ENCODE measurements around the gene GPC6.

The GPC6 gene

DNA sequence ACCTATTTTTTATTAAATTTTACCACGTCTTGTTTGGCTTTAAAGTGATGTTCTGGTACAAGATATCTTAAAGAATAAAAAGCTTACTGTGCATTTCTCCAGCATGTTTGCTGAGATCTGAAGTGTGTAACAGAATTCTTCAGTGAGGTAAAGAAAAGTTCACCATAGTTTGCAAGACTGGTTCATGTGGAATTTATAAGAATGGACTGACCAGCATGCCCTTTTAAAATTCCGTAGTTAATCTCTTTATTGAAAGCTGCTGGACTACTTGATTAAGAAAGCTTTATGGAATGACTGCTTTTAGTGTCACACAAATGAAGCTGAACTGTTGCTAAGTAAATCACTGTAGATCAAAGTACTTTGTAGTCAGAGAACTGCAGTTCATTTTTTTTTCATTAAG is 119.2 kb downstream of the GPC6 start:
- Histone ChIP-seq H3K9ac (ENCODE audit: low read depth, low read length, poor library complexity) (no peak overlapping the region), H2AFZ (ENCODE audit: low read length) (no peak overlapping the region), H3K4ac (ENCODE audit: low read length) (no peak overlapping the region), H4K8ac (ENCODE audit: low read depth, low read length) (no peak overlapping the region), H3K36me3 (replicated peaks in 1 of 2; ENCODE audit: control insufficient read depth in 2 of 2, insufficient read depth in 2 of 2, low read length in 2 of 2) (no peaks in the 10 kb centered on the region), H3K23ac (ENCODE audit: low read depth, low read length, poor library complexity) (no peak overlapping the region), H3K4me1 (ENCODE audit: control insufficient read depth in 2 of 2, insufficient read depth in 1 of 2, low read depth in 1 of 2, low read length in 2 of 2) (peaks cover 3 to 4% of the 10 kb centered on the region in 2 donors), H3K14ac (ENCODE audit: low read length) (no peak overlapping the region), H2BK15ac (ENCODE audit: low read length) (no peak overlapping the region), H2AK5ac (ENCODE audit: low read depth, low read length) (no peak overlapping the region), H2BK5ac (ENCODE audit: low read length) (no peak overlapping the region), H3K4me2 (ENCODE audit: insufficient read depth, low read length, poor library complexity, severe bottlenecking) (no peak overlapping the region), H3K27ac (replicated peaks; ENCODE audit: low read length) (no peak overlapping the region), H2BK120ac (ENCODE audit: low read depth, low read length) (no peak overlapping the region), H2BK12ac (ENCODE audit: low read length) (no peak overlapping the region), H3K79me1 (ENCODE audit: low read depth, low read length) (no peaks in the 10 kb centered on the region), H4K91ac (ENCODE audit: low read depth, low read length, poor library complexity) (no peak overlapping the region), H3K4me3 (ENCODE audit: low read length in 2 of 2) (no peak overlapping the region), H3K18ac (ENCODE audit: low read length) (no peak overlapping the region), H3K27me3 (ENCODE audit: control insufficient read depth in 3 of 3, insufficient read depth in 3 of 3, low read depth in 1 of 3, low read length in 3 of 3) (no peaks in the 10 kb centered on the region), H3K9me3 (replicated peaks in 1 of 2; ENCODE audit: control insufficient read depth in 2 of 2, insufficient read depth in 1 of 2, low read depth in 1 of 2, low read length in 2 of 2) (no peaks in the 10 kb centered on the region)
- WGBS, 2 donors (ENCODE audit: extremely low coverage in 2 of 2, insufficient read length in 2 of 2, insufficient replicate concordance in 1 of 2), result no CpG with 5 or more reads among the region's 2 CpGs
- DNase-seq (ENCODE audit: low spot score), result no peak

DNA sequence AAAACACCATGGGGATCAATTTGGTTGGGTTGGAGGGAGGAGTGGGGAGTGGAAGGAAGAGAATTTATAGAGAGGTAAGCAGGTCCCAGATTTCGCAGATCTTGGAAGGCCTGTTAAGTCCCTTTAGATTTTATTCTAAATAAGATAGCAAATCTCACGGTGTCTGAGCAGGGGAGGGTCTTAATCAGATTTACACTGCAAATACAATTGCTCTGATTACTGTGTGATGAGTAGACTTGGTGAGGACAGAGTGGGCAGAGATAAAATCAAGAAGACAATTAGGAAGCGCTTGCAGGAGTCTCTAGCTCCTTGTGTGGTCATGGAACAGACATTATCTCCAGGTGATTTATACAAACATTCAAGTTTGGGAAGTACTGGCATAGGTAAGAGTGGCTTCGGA is 126.0 kb downstream of the GPC6 start:
- Histone ChIP-seq H2BK12ac (ENCODE audit: low read length) (no peak overlapping the region), H2AK5ac (ENCODE audit: low read depth, low read length) (no peak overlapping the region), H3K79me1 (ENCODE audit: low read depth, low read length) (no peaks in the 10 kb centered on the region), H2BK5ac (ENCODE audit: low read length) (no peak overlapping the region), H2BK120ac (ENCODE audit: low read depth, low read length) (no peak overlapping the region), H3K9me3 (replicated peaks in 1 of 2; ENCODE audit: control insufficient read depth in 2 of 2, insufficient read depth in 1 of 2, low read depth in 1 of 2, low read length in 2 of 2) (no peaks in the 10 kb centered on the region), H2AFZ (ENCODE audit: low read length) (no peak overlapping the region), H2BK15ac (ENCODE audit: low read length) (no peak overlapping the region), H3K23ac (ENCODE audit: low read depth, low read length, poor library complexity) (no peak overlapping the region), H3K9ac (ENCODE audit: low read depth, low read length, poor library complexity) (no peak overlapping the region), H3K4me3 (ENCODE audit: low read length in 2 of 2) (no peak overlapping the region), H3K27ac (replicated peaks; ENCODE audit: low read length) (no peak overlapping the region), H3K4me1 (ENCODE audit: control insufficient read depth in 2 of 2, insufficient read depth in 1 of 2, low read depth in 1 of 2, low read length in 2 of 2) (no peaks in the 10 kb centered on the region), H3K14ac (ENCODE audit: low read length) (no peak overlapping the region), H3K4ac (ENCODE audit: low read length) (no peak overlapping the region), H4K91ac (ENCODE audit: low read depth, low read length, poor library complexity) (no peak overlapping the region), H3K4me2 (ENCODE audit: insufficient read depth, low read length, poor library complexity, severe bottlenecking) (no peak overlapping the region), H3K36me3 (replicated peaks in 1 of 2; ENCODE audit: control insufficient read depth in 2 of 2, insufficient read depth in 2 of 2, low read length in 2 of 2) (no peaks in the 10 kb centered on the region), H3K18ac (ENCODE audit: low read length) (no peak overlapping the region), H3K27me3 (ENCODE audit: control insufficient read depth in 3 of 3, insufficient read depth in 3 of 3, low read depth in 1 of 3, low read length in 3 of 3) (no peaks in the 10 kb centered on the region), H4K8ac (ENCODE audit: low read depth, low read length) (no peak overlapping the region)
- WGBS, 2 donors (ENCODE audit: extremely low coverage in 2 of 2, insufficient read length in 2 of 2, insufficient replicate concordance in 1 of 2), result no CpG with 5 or more reads among the region's 4 CpGs
- no peak for DNase-seq (ENCODE audit: low spot score)

DNA sequence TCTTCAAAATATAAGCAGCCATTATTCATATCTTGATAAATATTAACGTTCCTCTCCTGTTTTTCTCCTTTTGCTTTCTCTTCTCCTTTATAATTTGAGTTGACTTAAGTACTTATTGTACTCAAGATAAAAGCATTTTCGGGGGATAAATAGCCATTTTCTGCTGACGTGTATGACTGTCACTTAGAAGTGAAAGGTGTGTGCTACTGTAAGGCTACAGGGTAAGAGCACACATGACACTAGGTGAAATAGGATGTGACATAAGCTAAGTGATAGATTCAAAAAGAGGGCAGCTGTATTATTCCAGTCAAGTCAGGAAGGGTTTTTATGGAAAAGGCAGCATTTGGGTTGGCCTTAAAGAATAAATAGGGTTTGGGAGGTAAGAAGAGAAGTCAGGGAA is 128.5 kb downstream of the GPC6 start:
- Histone ChIP-seq H2AFZ (ENCODE audit: low read length) (no peak overlapping the region), H3K79me1 (ENCODE audit: low read depth, low read length) (no peaks in the 10 kb centered on the region), H3K14ac (ENCODE audit: low read length) (no peak overlapping the region), H3K36me3 (replicated peaks in 1 of 2; ENCODE audit: control insufficient read depth in 2 of 2, insufficient read depth in 2 of 2, low read length in 2 of 2) (no peaks in the 10 kb centered on the region), H3K27ac (replicated peaks; ENCODE audit: low read length) (no peak overlapping the region), H4K8ac (ENCODE audit: low read depth, low read length) (no peak overlapping the region), H3K9me3 (replicated peaks in 1 of 2; ENCODE audit: control insufficient read depth in 2 of 2, insufficient read depth in 1 of 2, low read depth in 1 of 2, low read length in 2 of 2) (no peaks in the 10 kb centered on the region), H3K18ac (ENCODE audit: low read length) (no peak overlapping the region), H3K4me3 (ENCODE audit: low read length in 2 of 2) (no peak overlapping the region), H3K23ac (ENCODE audit: low read depth, low read length, poor library complexity) (no peak overlapping the region), H3K27me3 (ENCODE audit: control insufficient read depth in 3 of 3, insufficient read depth in 3 of 3, low read depth in 1 of 3, low read length in 3 of 3) (no peaks in the 10 kb centered on the region), H4K91ac (ENCODE audit: low read depth, low read length, poor library complexity) (no peak overlapping the region), H2AK5ac (ENCODE audit: low read depth, low read length) (no peak overlapping the region), H3K4ac (ENCODE audit: low read length) (no peak overlapping the region), H2BK15ac (ENCODE audit: low read length) (no peak overlapping the region), H3K9ac (ENCODE audit: low read depth, low read length, poor library complexity) (no peak overlapping the region), H2BK120ac (ENCODE audit: low read depth, low read length) (no peak overlapping the region), H3K4me1 (ENCODE audit: control insufficient read depth in 2 of 2, insufficient read depth in 1 of 2, low read depth in 1 of 2, low read length in 2 of 2) (peaks cover 0 to under 1% of the 10 kb centered on the region in 2 donors), H3K4me2 (ENCODE audit: insufficient read depth, low read length, poor library complexity, severe bottlenecking) (no peak overlapping the region), H2BK12ac (ENCODE audit: low read length) (no peak overlapping the region), H2BK5ac (ENCODE audit: low read length) (no peak overlapping the region)
- no peak for DNase-seq (ENCODE audit: low spot score)
- no CpG with 5 or more reads among the region's 3 CpGs for WGBS, 2 donors (ENCODE audit: extremely low coverage in 2 of 2, insufficient read length in 2 of 2, insufficient replicate concordance in 1 of 2)

DNA sequence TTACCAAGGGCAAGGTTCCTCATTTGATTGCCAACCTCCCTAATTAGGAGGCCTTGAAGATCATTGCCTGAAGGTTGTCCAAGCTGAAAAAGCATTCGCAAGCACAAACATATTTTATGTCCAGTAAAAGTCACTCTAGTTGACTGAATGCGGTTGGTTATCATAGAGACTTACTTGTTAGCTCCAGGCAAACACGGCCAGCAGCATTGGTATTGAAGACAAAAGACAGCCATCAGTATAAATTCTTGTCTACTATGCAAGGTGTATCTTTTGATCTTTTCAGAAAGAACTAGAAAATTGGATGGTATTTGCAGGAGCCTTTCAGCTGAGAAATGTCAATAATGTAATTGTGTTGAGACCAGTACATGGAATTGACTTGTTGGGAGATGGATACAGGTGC is 129.9 kb downstream of the GPC6 start:
- no peak overlapping the region for H4K8ac ChIP-seq (ENCODE audit: low read depth, low read length)
- H3K4me1 ChIP-seq (ENCODE audit: control insufficient read depth in 2 of 2, insufficient read depth in 1 of 2, low read depth in 1 of 2, low read length in 2 of 2), result peaks cover 0 to 5% of the 10 kb centered on the region in 2 donors
- no peak overlapping the region for H2BK5ac ChIP-seq (ENCODE audit: low read length)
- WGBS, 2 donors (ENCODE audit: extremely low coverage in 2 of 2, insufficient read length in 2 of 2, insufficient replicate concordance in 1 of 2), result no CpG with 5 or more reads among the region's 3 CpGs
- no peak overlapping the region for H3K9ac ChIP-seq (ENCODE audit: low read depth, low read length, poor library complexity)
- H2BK12ac ChIP-seq (ENCODE audit: low read length), result no peak overlapping the region
- H3K23ac ChIP-seq (ENCODE audit: low read depth, low read length, poor library complexity), result no peak overlapping the region
- no peak overlapping the region for H3K4me2 ChIP-seq (ENCODE audit: insufficient read depth, low read length, poor library complexity, severe bottlenecking)
- H3K14ac ChIP-seq (ENCODE audit: low read length), result no peak overlapping the region
- DNase-seq (ENCODE audit: low spot score), result no peak
- no peaks in the 10 kb centered on the region for H3K79me1 ChIP-seq (ENCODE audit: low read depth, low read length)
- no peaks in the 10 kb centered on the region for H3K27me3 ChIP-seq (ENCODE audit: control insufficient read depth in 3 of 3, insufficient read depth in 3 of 3, low read depth in 1 of 3, low read length in 3 of 3)
- H2AK5ac ChIP-seq (ENCODE audit: low read depth, low read length), result no peak overlapping the region
- H2BK120ac ChIP-seq (ENCODE audit: low read depth, low read length), result no peak overlapping the region
- no peaks in the 10 kb centered on the region for H3K36me3 ChIP-seq (replicated peaks in 1 of 2; ENCODE audit: control insufficient read depth in 2 of 2, insufficient read depth in 2 of 2, low read length in 2 of 2)
- no peak overlapping the region for H3K4me3 ChIP-seq (ENCODE audit: low read length in 2 of 2)
- no peak overlapping the region for H2BK15ac ChIP-seq (ENCODE audit: low read length)
- H3K18ac ChIP-seq (ENCODE audit: low read length), result no peak overlapping the region
- no peaks in the 10 kb centered on the region for H3K9me3 ChIP-seq (replicated peaks in 1 of 2; ENCODE audit: control insufficient read depth in 2 of 2, insufficient read depth in 1 of 2, low read depth in 1 of 2, low read length in 2 of 2)
- no peak overlapping the region for H4K91ac ChIP-seq (ENCODE audit: low read depth, low read length, poor library complexity)
- no peak overlapping the region for H3K27ac ChIP-seq (replicated peaks; ENCODE audit: low read length)
- no peak overlapping the region for H3K4ac ChIP-seq (ENCODE audit: low read length)
- no peak overlapping the region for H2AFZ ChIP-seq (ENCODE audit: low read length)

Measured in neuronal stem cell (in vitro differentiated cells).